H7 (cell line): ENCODE results near the gene USP21. TPM values are rescaled to one million over a fixed set of nuclear protein-coding genes. Genes with fewer than 3 reads are reported as not detected.

Experiments used
- DNase-seq: peaks from one replicate; pipeline ENCODE4 v3.0.0; 2012
- H3K27me3 ChIP-seq: 2 replicates; pipeline ENCODE4 v1.6.0; 2011; ENCODE audit warnings: mild to moderate bottlenecking, low read length; ENCODE audit not compliant: control insufficient read depth, insufficient read depth
- H3K36me3 ChIP-seq: replicated peaks from 2 replicates; pipeline ENCODE4 v1.5.1; 2011; ENCODE audit warnings: low read length; ENCODE audit not compliant: control insufficient read depth, insufficient read depth
- H3K4me3 ChIP-seq: 2 replicates; pipeline ENCODE4 v1.5.1; 2011; ENCODE audit warnings: low read depth, mild to moderate bottlenecking, control low read depth, low read length, moderate library complexity; ENCODE audit not compliant: insufficient read depth
- total RNA-seq: library from RNA; depleted of rRNA; stranded (reverse); fragments of >200 nt; shearing (Covaris generic); gene quantifications from 2 replicates; pipeline ENCODE4 v1.2.3, GENCODE V29; 2014

USP21 gene
- total RNA-seq, 1 experiment from 2014 or later, result 12.0 TPM

DNA sequence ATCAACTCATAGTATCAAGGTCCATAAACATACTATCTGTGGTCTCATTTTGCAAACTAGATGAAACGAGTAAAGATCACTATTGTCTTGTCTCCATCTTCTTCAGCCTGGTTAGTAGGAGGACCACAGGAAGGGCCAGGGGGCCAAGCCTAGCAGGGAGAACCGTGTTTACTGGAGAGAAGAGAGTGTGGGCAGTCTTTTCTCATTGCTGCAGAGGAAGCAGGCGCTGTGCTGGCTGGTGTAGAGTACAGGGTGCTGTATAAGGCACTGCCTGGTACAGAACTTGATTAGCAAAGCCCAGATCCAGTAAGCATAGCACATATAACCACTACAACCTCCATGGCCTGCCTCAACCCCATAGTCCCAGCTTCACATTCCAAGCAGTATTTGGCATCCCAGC lies 28.0 kb downstream of the USP21 start:
- no peak for DNase-seq
- Histone ChIP-seq H3K36me3 (peaks cover 9% of the 10 kb centered on the region), H3K27me3 (no peaks in the 10 kb centered on the region), H3K4me3 (no peak overlapping the region)

DNA sequence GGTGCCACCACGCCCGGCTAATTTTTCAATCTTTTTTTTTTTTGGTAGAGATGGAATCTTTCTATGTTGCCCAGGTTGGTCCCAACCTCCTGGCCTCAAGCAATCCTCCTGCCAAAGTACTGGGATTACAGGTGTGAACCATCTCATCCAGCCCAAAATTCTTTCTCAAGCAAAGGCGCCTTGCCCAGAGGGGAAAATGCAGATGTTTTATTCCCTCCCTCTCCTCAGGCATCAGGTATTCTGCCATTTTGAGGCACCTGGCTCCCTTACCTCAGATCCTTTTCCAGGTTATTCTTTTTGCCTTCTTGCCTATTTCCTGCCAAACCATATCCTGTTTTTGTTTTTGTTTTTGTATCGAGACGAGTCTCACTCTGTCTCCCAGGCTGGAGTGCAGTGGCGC lies 29.1 kb downstream of the USP21 start:
- no peak overlapping the region for H3K4me3 ChIP-seq
- peaks cover 13% of the 10 kb centered on the region for H3K36me3 ChIP-seq
- no peaks in the 10 kb centered on the region for H3K27me3 ChIP-seq
- no peak for DNase-seq

- H3K36me3 ChIP-seq, result peaks cover 13% of the 10 kb centered on the region
- H3K4me3 ChIP-seq, result no peak overlapping the region
- peak; percentile 6 for DNase-seq
- H3K27me3 ChIP-seq, result no peaks in the 10 kb centered on the region
Measured at GRCh38 chr1:161189036-161189435, 29.7 kb downstream of the USP21 start.

- DNase-seq, result peak; percentile 58
- Histone ChIP-seq H3K27me3 (no peaks in the 10 kb centered on the region), H3K36me3 (peaks cover 19% of the 10 kb centered on the region), H3K4me3 (no peak overlapping the region)
Measured at GRCh38 chr1:161190962-161191521, 31.7 kb downstream of the USP21 start.

DNA sequence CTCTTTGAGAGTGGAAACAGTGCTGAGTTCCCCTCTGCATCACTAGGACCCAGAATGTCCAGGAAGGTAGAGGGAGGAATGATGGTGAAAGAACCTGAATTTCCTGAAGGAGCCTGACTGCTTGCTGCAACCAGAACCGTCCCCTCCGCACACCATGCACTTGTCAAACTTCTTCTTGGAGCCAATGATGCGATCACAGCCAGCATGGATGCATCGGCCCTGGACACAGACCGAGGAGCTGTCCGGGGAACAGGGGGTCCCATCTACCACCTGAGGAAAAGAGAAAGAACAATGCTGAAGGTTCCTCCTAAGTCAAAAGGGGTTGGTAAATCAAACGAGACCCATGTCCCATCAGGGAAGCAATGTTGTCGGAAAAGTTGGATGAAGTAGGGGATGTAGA lies 32.7 kb downstream of the USP21 start:
- H3K36me3 ChIP-seq, result peaks cover 21% of the 10 kb centered on the region
- no peaks in the 10 kb centered on the region for H3K27me3 ChIP-seq
- no peak for DNase-seq
- H3K4me3 ChIP-seq, result no peak overlapping the region

- Histone ChIP-seq H3K36me3 (peaks cover 21% of the 10 kb centered on the region), H3K27me3 (no peaks in the 10 kb centered on the region), H3K4me3 (no peak overlapping the region)
- peak; percentile 90 for DNase-seq
Measured at GRCh38 chr1:161192476-161193465, 33.5 kb downstream of the USP21 start.

DNA sequence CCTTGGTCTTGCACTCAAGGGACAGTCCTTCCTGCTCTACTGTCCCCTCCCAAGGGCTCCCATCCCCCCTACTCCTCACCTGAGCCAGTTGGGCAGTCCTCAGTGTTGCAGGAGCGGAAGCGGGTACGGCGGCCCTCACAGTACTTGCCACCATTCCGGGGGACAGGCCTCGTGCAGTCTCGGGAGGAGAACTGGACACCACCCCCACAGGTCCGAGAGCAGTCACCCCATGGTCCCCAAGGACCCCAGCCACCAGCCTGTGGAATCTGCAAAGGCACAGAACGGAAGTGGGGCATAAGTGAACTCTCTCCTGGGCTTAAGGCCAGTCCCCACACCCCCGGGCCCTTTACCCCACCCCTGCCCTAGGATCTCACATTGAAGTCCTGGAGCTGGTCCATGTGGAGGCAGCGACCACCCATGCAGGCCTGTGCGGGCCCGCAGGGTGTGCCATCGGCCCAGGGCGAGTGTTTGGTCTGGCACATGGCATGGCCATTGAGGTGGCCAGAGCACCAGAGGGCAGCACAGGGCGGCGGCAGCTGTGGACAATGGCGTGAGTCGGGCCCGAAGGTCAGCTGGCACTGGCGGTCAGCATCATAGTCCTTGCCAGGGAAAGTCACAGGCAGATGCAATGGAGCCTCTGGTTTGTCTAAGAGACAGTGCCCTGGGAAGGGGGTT lies 34.4 kb downstream of the USP21 start:
- Histone ChIP-seq H3K27me3 (no peaks in the 10 kb centered on the region), H3K36me3 (peaks cover 21% of the 10 kb centered on the region), H3K4me3 (no peak overlapping the region)
- DNase-seq, result no peak

DNA sequence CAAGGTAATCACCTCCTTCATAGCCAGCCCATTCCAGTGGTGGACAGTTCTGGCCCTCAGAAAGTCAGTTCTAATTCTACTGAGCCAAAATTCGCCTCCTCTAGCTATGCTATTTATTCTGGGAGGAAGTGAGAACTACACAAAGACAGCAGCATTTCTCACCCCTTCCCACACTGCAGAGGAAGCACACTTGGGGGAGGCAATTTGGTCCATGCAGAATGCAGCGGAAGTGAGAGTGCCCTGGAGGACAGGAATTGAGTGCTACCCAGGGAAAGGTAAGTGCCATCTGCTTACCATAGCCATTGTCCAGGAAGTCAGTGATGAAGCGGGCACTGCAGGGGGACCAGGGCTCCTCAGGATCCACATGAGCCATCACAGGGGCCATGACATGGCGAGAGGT lies 35.9 kb downstream of the USP21 start:
- DNase-seq, result no peak
- H3K27me3 ChIP-seq, result no peaks in the 10 kb centered on the region
- no peak overlapping the region for H3K4me3 ChIP-seq
- H3K36me3 ChIP-seq, result peaks cover 21% of the 10 kb centered on the region

- no peak for DNase-seq
- H3K36me3 ChIP-seq, result peaks cover 21% of the 10 kb centered on the region
- no peaks in the 10 kb centered on the region for H3K27me3 ChIP-seq
- no peak overlapping the region for H3K4me3 ChIP-seq
Measured at GRCh38 chr1:161196111-161196510, 36.8 kb downstream of the USP21 start.

GRCh38 chr1:161196521-161197451 lies 37.5 kb downstream of the USP21 start:
- peak; percentile 65 for DNase-seq
- Histone ChIP-seq H3K4me3 (peak overlapping the region; percentile 30), H3K27me3 (no peaks in the 10 kb centered on the region), H3K36me3 (peaks cover 15% of the 10 kb centered on the region)

- H3K4me3 ChIP-seq, result peak overlapping the region; percentile 30
- peaks cover 11% of the 10 kb centered on the region for H3K36me3 ChIP-seq
- no peak for DNase-seq
- H3K27me3 ChIP-seq, result no peaks in the 10 kb centered on the region
Measured at GRCh38 chr1:161197560-161198193, 38.4 kb downstream of the USP21 start.

GRCh38 chr1:161198194-161198896 lies 39.0 kb downstream of the USP21 start:
- peaks cover 9% of the 10 kb centered on the region for H3K36me3 ChIP-seq
- peak; percentile 94 for DNase-seq
- peak overlapping the region; percentile 30 for H3K4me3 ChIP-seq
- no peaks in the 10 kb centered on the region for H3K27me3 ChIP-seq

GRCh38 chr1:161198897-161199431 lies 39.7 kb downstream of the USP21 start, which contains the start of gene ADAMTS4:
TSS of gene ADAMTS4 (minus strand) at chr1:161199054. CDS start at chr1:161198627, 427 bp downstream.
- peaks cover 13% of the 10 kb centered on the region for H3K36me3 ChIP-seq
- DNase-seq, result peak; percentile 73
- H3K4me3 ChIP-seq, result peak within 1 kb of the TSS; percentile 30
- no peaks in the 10 kb centered on the region for H3K27me3 ChIP-seq
